GM04504 (cell line): Measurements from ENCODE around the gene PRKCH.

Experiments used
- DNase-seq: peaks from one replicate; pipeline ENCODE4 v3.0.0-alpha.2; 2012; ENCODE audit warnings: low read depth

Gene PRKCH

DNA sequence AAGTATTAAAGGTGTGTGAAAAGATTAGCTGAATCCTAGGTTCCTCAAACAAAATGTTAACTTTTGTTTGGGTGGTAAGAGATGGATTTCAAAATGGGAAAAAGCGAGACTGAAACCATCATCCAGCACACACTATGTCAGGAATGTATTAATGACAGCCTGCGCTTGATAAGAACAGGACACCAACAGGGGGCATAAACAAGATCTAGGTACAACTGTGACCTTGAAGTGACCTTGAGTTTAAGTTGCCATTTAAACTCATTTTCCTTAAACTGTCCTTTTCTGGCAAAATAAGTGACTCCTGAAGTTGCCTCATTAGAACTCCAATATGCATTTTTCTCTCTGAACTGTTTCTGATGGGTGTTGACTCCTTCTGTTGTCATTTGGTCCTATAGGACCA lies 17.1 kb downstream of the PRKCH start:
- DNase-seq, result no peak

DNA sequence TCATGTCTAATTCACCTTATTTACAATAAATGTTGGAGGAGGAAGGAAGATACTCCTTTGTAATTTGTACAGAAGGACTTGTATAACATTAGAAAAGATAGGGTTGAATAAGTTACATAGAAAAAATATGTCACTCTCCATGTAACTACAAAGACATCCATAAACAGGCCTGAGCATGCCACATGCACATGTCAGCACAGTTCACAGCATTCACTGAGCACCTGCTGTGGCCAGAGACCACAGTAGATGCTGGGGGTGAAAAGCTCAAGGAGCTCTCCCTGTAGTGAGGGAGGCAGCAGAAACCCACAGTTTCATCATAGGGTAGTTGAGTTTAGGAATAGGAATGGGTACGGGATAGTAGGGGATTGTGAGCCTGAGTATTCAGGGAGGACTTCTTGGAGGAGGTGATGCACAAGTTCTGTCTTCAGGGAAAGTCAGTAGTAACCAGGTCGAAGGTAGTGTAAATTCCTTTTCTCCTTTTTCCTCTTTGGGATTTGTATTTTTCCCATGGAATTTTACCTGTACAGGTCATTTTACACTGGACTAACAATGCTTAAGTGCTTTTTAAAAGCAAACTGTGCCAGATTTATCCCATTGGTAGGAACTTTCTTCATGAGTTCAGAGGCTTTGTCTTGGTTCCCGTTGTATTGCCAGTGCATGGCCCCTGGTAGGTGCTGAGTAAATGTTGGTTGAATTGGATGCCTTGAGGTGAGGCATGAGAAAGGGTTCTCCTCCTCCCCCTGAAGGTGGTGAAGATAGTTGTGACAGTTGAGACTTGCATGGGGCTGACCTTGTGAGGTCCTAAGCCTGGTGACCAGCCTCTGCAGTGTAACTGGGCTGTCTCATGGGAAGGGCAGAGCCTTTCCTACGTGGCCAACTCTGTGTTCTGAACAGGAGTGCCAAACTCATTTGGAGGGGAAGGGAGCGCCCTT lies 20.2 kb downstream of the PRKCH start:
- DNase-seq, result no peak

- DNase-seq, result no peak
These were observed 21.1 kb downstream of the PRKCH start for GRCh38 chr14:61342486-61342885.

- DNase-seq, result no peak
These were observed 21.6 kb downstream of the PRKCH start for GRCh38 chr14:61342932-61343331.

- no peak for DNase-seq
These were observed 22.1 kb downstream of the PRKCH start for GRCh38 chr14:61343471-61343870.

DNA sequence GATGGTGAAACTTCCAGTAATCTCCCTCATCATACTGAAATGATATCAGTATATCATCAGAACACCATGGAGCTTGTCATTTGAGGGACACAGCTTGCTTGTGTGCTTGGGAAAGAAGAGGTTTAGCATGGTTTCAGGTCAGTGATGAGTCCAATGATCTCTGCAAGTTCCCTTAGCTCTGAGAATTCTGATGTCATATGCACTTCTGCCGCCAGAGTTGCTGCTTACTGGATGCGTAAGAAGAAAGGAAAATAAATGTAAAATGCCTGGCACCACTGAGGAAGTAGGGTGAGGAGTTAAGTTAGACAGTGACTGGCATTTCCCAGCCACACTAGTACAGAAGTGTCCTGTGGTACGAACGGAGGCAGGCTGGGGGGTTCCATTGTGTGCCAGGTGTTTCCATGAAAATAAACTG lies 22.6 kb downstream of the PRKCH start:
- DNase-seq, result no peak

GRCh38 chr14:61344437-61345150 lies 23.2 kb downstream of the PRKCH start:
- DNase-seq, result no peak

DNA sequence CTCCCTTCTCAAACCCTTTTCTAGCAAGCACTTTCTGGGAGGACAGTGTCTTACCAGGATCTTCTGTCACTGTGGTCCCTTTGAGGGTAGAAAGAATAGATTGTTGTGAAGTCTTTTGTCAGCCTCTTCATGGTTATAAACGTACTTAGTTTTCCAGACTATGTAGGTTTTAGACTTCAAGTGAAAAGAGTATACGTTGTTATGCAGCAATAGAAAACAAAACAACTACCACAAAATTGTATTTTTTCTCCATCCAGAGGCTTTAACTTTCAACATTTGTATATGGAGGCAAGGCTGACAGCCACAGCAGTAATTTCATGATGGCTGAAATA lies 23.7 kb downstream of the PRKCH start:
- no peak for DNase-seq

DNA sequence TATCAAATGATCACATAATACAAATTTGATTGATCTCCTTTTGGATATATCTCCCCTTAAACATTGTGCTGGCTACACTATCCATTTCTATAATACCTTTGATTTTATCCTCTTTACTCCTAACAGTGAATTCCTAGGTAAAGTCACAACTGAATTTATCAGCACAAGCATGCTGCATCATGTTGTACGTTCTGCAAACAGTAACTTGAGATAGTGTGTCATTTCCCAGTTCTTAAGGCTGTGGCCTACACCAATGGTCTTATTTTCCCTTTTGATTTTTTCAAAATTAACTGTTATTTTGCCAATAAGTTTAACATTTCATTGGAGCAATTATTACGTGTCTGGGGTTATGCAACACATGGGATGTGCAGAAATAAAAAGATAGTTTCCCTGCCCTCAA lies 24.8 kb downstream of the PRKCH start:
- DNase-seq, result no peak

GRCh38 chr14:61346793-61347192 lies 25.4 kb downstream of the PRKCH start:
- DNase-seq, result no peak

- DNase-seq, result no peak
These were observed 26.6 kb downstream of the PRKCH start for GRCh38 chr14:61347826-61348443.

DNA sequence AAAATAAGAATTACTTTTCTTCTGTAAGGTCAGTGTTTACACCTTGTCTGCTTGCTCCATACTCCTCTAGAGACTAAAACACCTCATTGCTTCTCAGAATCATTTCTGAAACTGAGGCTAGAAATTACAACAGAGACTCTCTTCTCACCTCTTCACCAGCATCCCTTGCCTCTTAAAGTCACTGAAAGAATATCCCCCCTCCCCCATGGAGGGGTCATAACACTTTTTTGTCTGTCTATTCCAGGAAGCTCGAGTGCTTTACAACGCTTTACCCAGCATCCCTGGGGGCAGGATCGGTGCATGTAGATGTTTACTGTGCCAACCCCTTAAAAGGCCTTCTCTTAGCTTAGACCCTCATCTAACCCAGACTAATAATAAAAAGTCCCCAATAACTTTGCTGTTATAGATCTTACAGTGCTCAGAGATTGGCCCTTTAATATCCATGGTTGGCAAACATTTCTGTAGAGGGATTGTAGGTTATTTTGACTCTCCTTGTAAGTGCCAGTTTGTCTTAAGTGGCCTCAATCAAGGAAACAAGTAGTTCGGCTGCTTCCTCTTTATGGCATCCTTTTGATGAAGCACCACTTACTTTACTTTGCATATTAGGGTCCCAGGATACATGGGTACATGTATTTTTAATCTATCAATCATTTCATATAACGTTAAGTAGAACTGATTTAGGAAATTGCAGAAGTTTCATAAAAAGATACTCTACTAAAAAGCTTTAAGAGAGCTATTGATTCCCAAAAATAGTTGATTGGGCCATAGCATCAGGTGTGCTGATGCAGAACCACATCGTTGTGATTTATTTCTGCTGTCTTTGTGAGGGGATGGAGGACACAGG lies 29.3 kb downstream of the PRKCH start:
- DNase-seq, result no peak

GRCh38 chr14:61351477-61351876 lies 30.1 kb downstream of the PRKCH start:
- DNase-seq, result no peak

DNA sequence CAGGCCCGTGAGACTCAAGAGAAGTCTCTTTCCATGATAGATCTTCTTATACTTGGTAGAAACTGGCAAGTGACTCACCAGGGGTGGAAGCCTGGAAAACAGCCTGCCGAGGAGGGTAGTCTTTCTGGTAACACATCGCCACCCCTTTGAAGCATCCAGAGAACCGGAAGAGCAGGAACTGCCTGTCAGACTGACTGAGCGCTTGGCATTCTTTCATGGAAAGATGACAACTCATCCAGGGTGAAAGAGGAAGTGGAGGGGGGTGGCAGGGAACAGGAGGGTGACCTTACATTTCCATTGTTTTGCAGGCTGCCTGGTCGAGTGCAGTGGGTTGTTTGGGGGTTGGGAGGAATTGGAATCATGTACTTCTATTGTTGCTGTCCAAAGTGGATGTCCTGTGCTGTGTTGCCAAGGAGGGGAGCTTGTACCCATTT lies 34.5 kb downstream of the PRKCH start:
- DNase-seq, result no peak

- no peak for DNase-seq
These were observed 35.7 kb downstream of the PRKCH start for GRCh38 chr14:61357123-61357522.

- no peak for DNase-seq
These were observed 37.3 kb downstream of the PRKCH start for GRCh38 chr14:61358554-61359226.

- no peak for DNase-seq
These were observed 39.6 kb downstream of the PRKCH start for GRCh38 chr14:61360796-61361525.

- DNase-seq, result no peak
These were observed 40.8 kb downstream of the PRKCH start for GRCh38 chr14:61362072-61362750.

DNA sequence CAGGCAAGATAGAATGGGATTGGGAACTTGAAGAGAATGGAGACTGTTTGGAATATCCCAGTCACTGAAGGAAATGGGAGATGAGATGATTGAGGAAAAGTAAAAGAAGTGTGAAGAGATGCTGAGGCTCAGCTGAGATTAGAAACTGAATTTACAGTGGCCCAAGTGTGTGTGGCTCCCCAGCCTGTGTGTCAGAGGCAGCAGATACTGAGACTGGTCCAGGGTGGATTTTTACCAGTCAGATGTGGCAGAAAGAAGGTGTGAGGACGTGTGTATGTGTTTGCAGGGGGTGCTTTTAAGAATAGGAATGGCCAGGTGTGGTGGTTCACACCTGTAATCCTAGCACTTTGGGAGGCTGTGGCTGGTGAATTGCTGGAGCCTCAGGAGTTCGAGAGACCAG lies 42.9 kb downstream of the PRKCH start:
- DNase-seq, result no peak

DNA sequence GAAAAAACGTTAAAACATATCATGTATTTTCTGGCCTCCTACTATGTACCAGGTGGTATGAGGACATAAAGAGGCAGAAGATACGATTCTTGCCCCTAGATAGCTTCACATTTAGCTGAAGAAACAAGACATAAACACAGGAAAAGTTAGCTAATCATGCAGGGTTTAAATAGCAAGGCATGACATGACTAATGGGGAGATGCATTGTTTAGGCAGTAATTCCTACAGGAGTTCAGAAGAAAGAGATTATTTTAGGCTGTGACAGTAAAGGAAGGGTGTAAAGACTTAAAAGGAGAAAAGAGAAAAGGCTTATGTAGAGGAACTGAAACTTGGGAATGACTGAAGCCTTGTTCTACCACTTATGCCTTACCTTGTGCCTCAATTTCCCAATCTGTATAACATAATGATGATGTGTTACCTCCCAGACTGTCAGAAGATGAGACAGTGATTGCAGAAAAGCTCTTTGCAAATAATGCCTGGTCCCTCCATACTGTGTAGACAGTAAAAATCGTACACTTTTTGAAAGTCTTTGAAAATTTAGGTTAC lies 44.4 kb downstream of the PRKCH start:
- DNase-seq, result no peak
